NOMO-1 treated with dmso at 0.1 percent for 144 hours (cell line): Measurements from ENCODE around the gene CACNA2D4.
A peak's percentile ranks its signal among the peaks of the same experiment; 100 is the strongest.

ENCODE experiments used
- DNase-seq: peaks from one replicate; lab custom pipeline; 2025; ENCODE audit not compliant: unreplicated experiment; lab: John Stamatoyannopoulos, UW

Gene CACNA2D4

GRCh38 chr12:1890810-1891209 is 27.6 kb downstream of the CACNA2D4 start:
- peak; percentile 11 for DNase-seq

- no peak for DNase-seq
These were observed 28.2 kb downstream of the CACNA2D4 start for GRCh38 chr12:1890119-1890703.

- no peak for DNase-seq
These were observed 29.5 kb downstream of the CACNA2D4 start for GRCh38 chr12:1888923-1889322.

- no peak for DNase-seq
These were observed 31.9 kb downstream of the CACNA2D4 start for GRCh38 chr12:1886396-1887008.

- DNase-seq: no peak
These were observed 32.7 kb downstream of the CACNA2D4 start for GRCh38 chr12:1885599-1886245.

- no peak for DNase-seq
These were observed 33.3 kb downstream of the CACNA2D4 start for GRCh38 chr12:1885082-1885596.

GRCh38 chr12:1884651-1885050 is 33.8 kb downstream of the CACNA2D4 start:
- no peak for DNase-seq

GRCh38 chr12:1883513-1883912 is 34.9 kb downstream of the CACNA2D4 start:
- no peak for DNase-seq

- DNase-seq: no peak
These were observed 35.5 kb downstream of the CACNA2D4 start for GRCh38 chr12:1882850-1883470.

- DNase-seq: no peak
These were observed 36.0 kb downstream of the CACNA2D4 start for GRCh38 chr12:1882405-1882804.

- DNase-seq: no peak
These were observed 36.5 kb downstream of the CACNA2D4 start for GRCh38 chr12:1881936-1882335.

GRCh38 chr12:1881301-1881700 is 37.2 kb downstream of the CACNA2D4 start:
- DNase-seq: no peak

GRCh38 chr12:1880876-1881275 is 37.6 kb downstream of the CACNA2D4 start:
- no peak for DNase-seq

- DNase-seq: no peak
These were observed 38.2 kb downstream of the CACNA2D4 start for GRCh38 chr12:1880153-1880845.

GRCh38 chr12:1879633-1880032 is 38.8 kb downstream of the CACNA2D4 start:
- DNase-seq: no peak

- DNase-seq: no peak
These were observed 39.8 kb downstream of the CACNA2D4 start for GRCh38 chr12:1878695-1879094.

GRCh38 chr12:1878214-1878613 is 40.2 kb downstream of the CACNA2D4 start:
- DNase-seq: no peak

GRCh38 chr12:1877169-1877878 is 41.1 kb downstream of the CACNA2D4 start:
- no peak for DNase-seq

GRCh38 chr12:1876086-1876485 is 42.4 kb downstream of the CACNA2D4 start:
- no peak for DNase-seq

- no peak for DNase-seq
These were observed 42.8 kb downstream of the CACNA2D4 start for GRCh38 chr12:1875608-1876007.
